ENCODE data around the gene CHCHD6. TPM values are rescaled to one million over a fixed set of nuclear protein-coding genes. Genes with fewer than 3 reads are reported as not detected.

The CHCHD6 gene
- total RNA-seq, 1 experiment from 2014 or later = 33.0 TPM

DNA sequence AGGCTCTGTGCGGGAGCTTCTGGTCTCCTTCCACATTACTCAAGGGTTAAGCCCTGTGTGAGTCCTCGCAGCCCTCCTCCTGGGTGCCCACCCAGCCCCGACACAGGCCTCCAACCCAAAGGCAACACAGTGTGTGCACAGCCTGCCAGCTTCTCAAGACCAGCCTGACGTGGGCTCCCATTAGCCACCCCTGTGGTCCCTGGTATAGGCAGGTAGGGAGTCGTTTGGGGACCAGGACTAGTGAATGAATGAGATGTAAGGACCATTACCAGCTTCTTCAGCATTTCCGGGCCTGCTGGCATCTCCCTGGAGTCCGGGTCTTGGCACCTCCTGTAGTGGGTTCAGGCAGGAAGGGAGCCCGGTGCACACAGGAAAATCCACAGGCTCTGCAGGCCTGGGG is 258.7 kb downstream of the CHCHD6 start:
- Histone ChIP-seq H3K4me2 (ENCODE audit: low read length) (no peak overlapping the region), H3K27me3 (ENCODE audit: low read length) (no peaks in the 10 kb centered on the region), H3K9me2 (replicated peaks; ENCODE audit: low read length) (no peaks in the 10 kb centered on the region), H4K20me1 (ENCODE audit: low read length) (no peaks in the 10 kb centered on the region), H3K79me2 (ENCODE audit: low read length) (no peaks in the 10 kb centered on the region), H2AFZ (ENCODE audit: low read length) (no peak overlapping the region), H3K27ac (ENCODE audit: low read length) (no peak overlapping the region), H3K4me3 (ENCODE audit: low read length) (no peak overlapping the region), H3F3A (ENCODE audit: low read length, unreplicated experiment) (no peaks in the 10 kb centered on the region), H3K36me3 (ENCODE audit: low read depth, low read length) (no peaks in the 10 kb centered on the region), H3K4me1 (ENCODE audit: insufficient read depth, low read length) (peaks cover 38% of the 10 kb centered on the region), H3K9me3 (ENCODE audit: low read length) (no peaks in the 10 kb centered on the region), H3K9ac (ENCODE audit: low read length) (no peak overlapping the region)
- DNase-seq (no peak), ATAC-seq (no peak)
- CTCF ChIA-PET = no interaction called here
- TF ChIP-seq EZH2phosphoT487 (IDR thresholded peaks at IDR 0.05; ENCODE audit: borderline replicate concordance, low read length) = no peak
- TF ChIP-seq EZH2 (IDR thresholded peaks at IDR 0.05; ENCODE audit: low read length, unreplicated experiment) = no peak
- no peak for TF ChIP-seq CTCF (conservative IDR thresholded peaks at IDR 0.05; ENCODE audit: low read depth, low read length)
- POLR2A ChIA-PET (ENCODE audit: unreplicated experiment) = no interaction called here
- intact Hi-C loops (cut with micrococcal nuclease) = loop anchor here (5.0 to 10.0 kb wide), 2 partner anchors 35 to 108 kb away; no protein-coding TSS in a partner anchor
- BruUV-seq (replicated peaks) = no TSS peak

- Histone ChIP-seq H3K79me2 (ENCODE audit: low read length) (no peaks in the 10 kb centered on the region), H3K36me3 (ENCODE audit: low read depth, low read length) (no peaks in the 10 kb centered on the region), H2AFZ (ENCODE audit: low read length) (no peak overlapping the region), H3K27me3 (ENCODE audit: low read length) (no peaks in the 10 kb centered on the region), H3F3A (ENCODE audit: low read length, unreplicated experiment) (no peaks in the 10 kb centered on the region), H3K4me3 (ENCODE audit: low read length) (no peak overlapping the region), H3K27ac (ENCODE audit: low read length) (no peak overlapping the region), H3K4me1 (ENCODE audit: insufficient read depth, low read length) (peaks cover 38% of the 10 kb centered on the region), H3K4me2 (ENCODE audit: low read length) (no peak overlapping the region), H4K20me1 (ENCODE audit: low read length) (no peaks in the 10 kb centered on the region), H3K9me2 (replicated peaks; ENCODE audit: low read length) (no peaks in the 10 kb centered on the region), H3K9ac (ENCODE audit: low read length) (no peak overlapping the region), H3K9me3 (ENCODE audit: low read length) (no peaks in the 10 kb centered on the region)
- intact Hi-C loops (cut with micrococcal nuclease) = loop anchor here (5.0 to 10.0 kb wide), 2 partner anchors 36 to 109 kb away; no protein-coding TSS in a partner anchor
- CTCF ChIA-PET = no interaction called here
- TF ChIP-seq EZH2phosphoT487 (IDR thresholded peaks at IDR 0.05; ENCODE audit: borderline replicate concordance, low read length) (no peak), EZH2 (IDR thresholded peaks at IDR 0.05; ENCODE audit: low read length, unreplicated experiment) (no peak), CTCF (conservative IDR thresholded peaks at IDR 0.05; ENCODE audit: low read depth, low read length) (no peak)
- no peak for DNase-seq
- ATAC-seq = no peak
- POLR2A ChIA-PET (ENCODE audit: unreplicated experiment) = interaction anchor here (0.5 kb wide), 1 partner anchor 144 kb away, joined by 3 read pairs; no protein-coding TSS in a partner anchor
- no TSS peak for BruUV-seq (replicated peaks)
Measured at GRCh38 chr3:126963261-126964190, 259.5 kb downstream of the CHCHD6 start.

GRCh38 chr3:126964261-126964660 is 260.2 kb downstream of the CHCHD6 start:
- Histone ChIP-seq H3K4me1 (ENCODE audit: insufficient read depth, low read length) (peaks cover 38% of the 10 kb centered on the region), H3K27ac (ENCODE audit: low read length) (no peak overlapping the region), H3F3A (ENCODE audit: low read length, unreplicated experiment) (no peaks in the 10 kb centered on the region), H3K9me2 (replicated peaks; ENCODE audit: low read length) (no peaks in the 10 kb centered on the region), H3K27me3 (ENCODE audit: low read length) (no peaks in the 10 kb centered on the region), H3K9ac (ENCODE audit: low read length) (no peak overlapping the region), H4K20me1 (ENCODE audit: low read length) (no peaks in the 10 kb centered on the region), H2AFZ (ENCODE audit: low read length) (no peak overlapping the region), H3K9me3 (ENCODE audit: low read length) (no peaks in the 10 kb centered on the region), H3K79me2 (ENCODE audit: low read length) (no peaks in the 10 kb centered on the region), H3K36me3 (ENCODE audit: low read depth, low read length) (no peaks in the 10 kb centered on the region), H3K4me2 (ENCODE audit: low read length) (no peak overlapping the region), H3K4me3 (ENCODE audit: low read length) (no peak overlapping the region)
- no peak for ATAC-seq
- TF ChIP-seq EZH2phosphoT487 (IDR thresholded peaks at IDR 0.05; ENCODE audit: borderline replicate concordance, low read length) (no peak), CTCF (conservative IDR thresholded peaks at IDR 0.05; ENCODE audit: low read depth, low read length) (no peak), EZH2 (IDR thresholded peaks at IDR 0.05; ENCODE audit: low read length, unreplicated experiment) (no peak)
- intact Hi-C loops (cut with micrococcal nuclease) = loop anchor here (5.0 to 10.0 kb wide), 2 partner anchors 37 to 109 kb away; no protein-coding TSS in a partner anchor
- DNase-seq = no peak
- ChIA-PET POLR2A (ENCODE audit: unreplicated experiment) (no interaction called here), CTCF (no interaction called here)
- BruUV-seq (replicated peaks) = no TSS peak

Data from PC-3 (cell line).